A172 (cell line): ENCODE measurements around the gene JARID2. TPM values are rescaled to one million over a fixed set of nuclear protein-coding genes. Genes with fewer than 3 reads are reported as not detected.

Source experiments
- DNase-seq: peaks from one replicate; pipeline ENCODE4 v3.0.0-alpha.2; 2015; ENCODE audit warnings: low spot score
- total RNA-seq: library from RNA; depleted of rRNA; stranded (reverse); fragments of >200 nt; shearing (Covaris generic); gene quantifications from 2 replicates; pipeline ENCODE4 v1.2.3, GENCODE V29; 2014

The JARID2 gene
- total RNA-seq, 1 experiment from 2014 or later, result 5.4 TPM

- DNase-seq, result no peak
Measured at GRCh38 chr6:15355683-15356099, 109.8 kb downstream of the JARID2 start.

- DNase-seq, result no peak
Measured at GRCh38 chr6:15356179-15356578, 110.3 kb downstream of the JARID2 start.

- DNase-seq, result no peak
Measured at GRCh38 chr6:15356937-15357336, 111.1 kb downstream of the JARID2 start.

GRCh38 chr6:15357782-15358181, 111.9 kb downstream of the JARID2 start:
- DNase-seq, result no peak

GRCh38 chr6:15358579-15359327, 112.9 kb downstream of the JARID2 start:
- peak; percentile 19 for DNase-seq

- DNase-seq, result no peak
Measured at GRCh38 chr6:15359335-15359862, 113.5 kb downstream of the JARID2 start.

GRCh38 chr6:15360300-15360699, 114.4 kb downstream of the JARID2 start:
- DNase-seq, result no peak

- DNase-seq, result no peak
Measured at GRCh38 chr6:15361197-15361596, 115.3 kb downstream of the JARID2 start.

- DNase-seq, result no peak
Measured at GRCh38 chr6:15362274-15363160, 116.6 kb downstream of the JARID2 start.

GRCh38 chr6:15363164-15363522, 117.3 kb downstream of the JARID2 start:
- DNase-seq, result no peak

GRCh38 chr6:15363523-15364400, 117.9 kb downstream of the JARID2 start:
- no peak for DNase-seq

GRCh38 chr6:15364401-15365037, 118.7 kb downstream of the JARID2 start:
- DNase-seq, result no peak

- DNase-seq, result peak; percentile 34
Measured at GRCh38 chr6:15365273-15365687, 119.4 kb downstream of the JARID2 start.

GRCh38 chr6:15366003-15366535, 120.2 kb downstream of the JARID2 start:
- no peak for DNase-seq

GRCh38 chr6:15366879-15367278, 121.0 kb downstream of the JARID2 start:
- no peak for DNase-seq

- DNase-seq, result no peak
Measured at GRCh38 chr6:15368186-15368585, 122.3 kb downstream of the JARID2 start.

- DNase-seq, result no peak
Measured at GRCh38 chr6:15368873-15369272, 123.0 kb downstream of the JARID2 start.

- DNase-seq, result no peak
Measured at GRCh38 chr6:15369838-15370237, 124.0 kb downstream of the JARID2 start.

- DNase-seq, result no peak
Measured at GRCh38 chr6:15370733-15371671, 125.1 kb downstream of the JARID2 start.

- no peak for DNase-seq
Measured at GRCh38 chr6:15372932-15373331, 127.1 kb downstream of the JARID2 start.
